DLD1 (cell line): Measurements from ENCODE around the gene SLC5A10.
"Not testable (repeated sequence)": the region's sequence is repeated elsewhere in the genome, so short reads cannot be mapped to it uniquely, and the experiment has no call there.

Source experiments
- in situ Hi-C: cut with HindIII; loops from 2 replicates; pipeline ENCODE4 v1.10.0; 2017; ENCODE audit warnings: low sequenced_read_pairs

The SLC5A10 gene

DNA sequence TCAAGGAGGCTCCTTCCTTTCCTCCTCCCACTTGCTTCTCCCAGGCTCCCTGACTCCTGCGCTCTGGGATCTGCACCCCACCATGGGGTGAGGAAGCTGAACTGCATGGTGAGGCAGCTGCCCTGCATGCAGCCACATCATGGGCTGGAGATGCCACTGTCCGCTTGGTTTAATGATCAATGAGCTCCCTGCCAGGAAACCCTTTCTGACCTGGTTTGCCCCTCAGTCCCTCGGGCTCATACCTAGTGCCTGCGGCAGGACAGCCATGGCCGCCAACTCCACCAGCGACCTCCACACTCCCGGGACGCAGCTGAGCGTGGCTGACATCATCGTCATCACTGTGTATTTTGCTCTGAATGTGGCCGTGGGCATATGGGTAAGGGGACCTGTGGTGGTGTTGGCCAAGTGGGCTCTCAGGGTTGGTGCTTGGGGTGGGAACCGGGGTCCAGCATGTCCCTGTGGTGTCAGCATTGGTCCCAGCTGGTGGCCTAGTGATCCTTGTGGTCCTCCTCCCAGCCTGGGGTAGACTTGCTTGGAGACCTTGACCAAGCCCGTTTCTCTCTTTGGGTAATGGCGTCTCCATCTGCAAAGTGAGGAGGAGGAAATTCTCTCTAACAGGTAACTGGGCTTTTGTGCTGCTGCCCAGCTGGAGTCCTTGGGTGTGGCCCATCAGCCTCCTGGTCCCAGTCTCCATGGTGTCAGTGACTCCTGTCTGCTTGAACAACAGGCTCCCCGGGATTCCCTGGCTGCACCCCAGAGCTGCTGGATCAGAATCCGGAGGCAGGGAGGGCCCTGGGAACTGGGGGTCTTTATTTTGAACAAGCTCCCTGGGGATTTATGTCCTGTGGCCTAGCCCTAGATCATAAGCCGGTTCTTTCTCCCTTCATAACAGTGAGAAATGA lies at the start of gene SLC5A10:
Gene SLC5A10 (plus strand): TSS at position 225 of the 902 bp plus-strand sequence. CDS start 41 bp downstream, at position 266.
- in situ Hi-C loops = no loop called here

DNA sequence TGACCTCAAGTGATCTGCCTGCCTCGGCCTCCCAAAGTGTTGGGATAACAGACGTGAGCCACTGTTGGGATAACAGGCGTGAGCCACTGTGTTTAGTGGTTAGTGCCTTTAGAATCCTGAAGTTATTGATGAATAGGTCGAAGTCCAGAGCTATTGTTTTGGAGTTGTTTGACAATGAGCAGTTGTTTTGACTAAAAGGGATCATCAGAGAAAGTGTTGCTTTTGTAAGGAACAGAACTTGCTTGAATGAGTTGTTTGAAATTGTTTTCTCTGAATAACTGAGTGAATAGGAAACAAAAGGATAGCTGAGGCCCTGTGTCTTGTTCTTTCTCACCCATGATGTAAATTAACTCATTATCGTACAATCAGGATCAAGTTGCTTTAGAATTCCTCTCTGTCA lies 47.5 kb upstream of the SLC5A10 start:
- in situ Hi-C loops = no loop called here

DNA sequence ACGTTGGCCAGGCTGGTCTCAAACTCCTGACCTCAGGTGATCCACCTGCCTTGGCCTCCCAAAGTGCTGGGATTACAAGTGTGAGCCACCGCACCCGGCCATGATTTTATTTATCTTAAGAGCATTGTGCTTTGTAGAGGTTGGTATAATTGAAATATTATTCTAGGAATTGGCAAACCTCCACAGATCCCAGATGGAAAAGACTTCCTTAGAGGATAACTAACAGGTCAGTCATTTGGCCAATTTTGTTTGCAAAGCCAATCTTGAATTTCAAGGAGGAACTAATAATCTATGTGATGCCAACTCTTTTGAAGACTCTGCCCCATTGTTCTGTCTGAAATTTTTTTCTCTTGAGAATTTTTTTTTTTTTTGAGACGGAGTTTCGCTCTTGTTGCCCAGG lies 46.7 kb upstream of the SLC5A10 start:
- in situ Hi-C loops = no loop called here

DNA sequence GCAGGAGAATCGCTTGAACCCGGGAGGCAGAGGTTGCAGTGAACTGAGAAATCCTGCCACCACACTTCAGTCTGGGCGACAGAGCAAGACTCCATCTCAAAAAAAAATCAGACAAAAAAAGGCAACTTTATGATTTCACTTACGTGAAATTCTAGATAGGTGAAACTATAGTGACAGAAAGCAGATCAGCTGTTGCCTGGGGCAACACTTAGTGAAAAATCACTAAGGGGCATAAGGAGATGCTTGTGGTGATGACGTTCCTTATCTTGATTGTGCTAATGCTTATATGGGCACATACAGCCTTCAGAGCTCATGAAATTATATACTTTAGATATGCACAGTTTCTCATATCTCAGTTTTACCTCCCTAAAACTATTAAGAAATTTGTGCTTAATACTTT lies 41.6 kb upstream of the SLC5A10 start:
- in situ Hi-C loops = no loop called here

DNA sequence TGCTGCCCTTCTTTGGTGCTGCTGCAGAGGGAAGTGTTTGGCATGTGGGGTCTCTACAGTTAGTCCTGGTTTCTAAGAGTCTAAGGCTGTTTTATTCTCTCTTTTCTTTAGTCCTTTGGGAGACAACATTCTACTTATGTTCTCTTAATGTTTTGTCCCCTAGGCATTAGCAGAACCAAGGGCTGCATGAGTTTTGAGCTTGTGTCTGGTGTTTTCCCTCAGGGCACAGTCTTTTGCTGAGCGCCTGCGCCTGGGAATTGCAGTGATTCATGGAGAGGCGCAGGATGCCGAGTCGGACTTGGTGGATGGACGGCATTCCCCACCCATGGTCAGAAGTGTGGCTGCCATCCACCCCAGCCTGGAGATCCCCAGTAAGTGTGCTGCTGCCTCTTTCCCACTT lies 41.1 kb upstream of the SLC5A10 start:
- in situ Hi-C loops = no loop called here

DNA sequence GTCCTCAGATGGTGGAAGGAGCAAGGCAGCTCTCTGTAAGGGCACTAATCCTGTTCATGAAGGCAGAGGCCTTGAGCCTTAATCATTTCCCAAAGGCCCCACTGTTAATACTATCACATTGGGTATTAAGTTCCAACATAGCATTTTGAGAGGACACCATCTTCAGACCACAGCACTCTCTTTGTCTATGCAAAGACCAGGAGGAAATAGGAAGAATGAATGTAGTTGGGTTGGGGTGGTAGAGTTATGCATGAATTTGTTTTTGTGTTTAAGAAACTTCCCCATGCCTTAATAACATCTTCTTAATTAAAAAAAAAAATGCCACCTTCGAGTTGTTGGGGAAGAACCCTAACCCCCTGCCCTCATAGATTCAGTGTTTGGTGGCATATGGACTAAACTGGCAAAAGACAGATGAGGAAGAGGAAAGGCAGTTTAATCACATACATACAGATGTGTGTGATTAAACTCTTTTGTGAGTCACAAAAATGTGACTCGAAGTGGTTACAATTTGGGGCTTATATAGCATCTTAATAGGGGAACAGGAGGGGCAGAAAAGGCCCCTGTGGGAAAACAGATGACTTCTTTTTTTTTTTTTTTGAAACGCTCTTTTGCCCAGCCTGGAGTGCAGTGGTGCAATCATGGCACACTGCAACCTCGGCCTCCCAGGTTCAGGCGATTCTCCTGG lies 35.0 kb upstream of the SLC5A10 start:
- in situ Hi-C loops = no loop called here

DNA sequence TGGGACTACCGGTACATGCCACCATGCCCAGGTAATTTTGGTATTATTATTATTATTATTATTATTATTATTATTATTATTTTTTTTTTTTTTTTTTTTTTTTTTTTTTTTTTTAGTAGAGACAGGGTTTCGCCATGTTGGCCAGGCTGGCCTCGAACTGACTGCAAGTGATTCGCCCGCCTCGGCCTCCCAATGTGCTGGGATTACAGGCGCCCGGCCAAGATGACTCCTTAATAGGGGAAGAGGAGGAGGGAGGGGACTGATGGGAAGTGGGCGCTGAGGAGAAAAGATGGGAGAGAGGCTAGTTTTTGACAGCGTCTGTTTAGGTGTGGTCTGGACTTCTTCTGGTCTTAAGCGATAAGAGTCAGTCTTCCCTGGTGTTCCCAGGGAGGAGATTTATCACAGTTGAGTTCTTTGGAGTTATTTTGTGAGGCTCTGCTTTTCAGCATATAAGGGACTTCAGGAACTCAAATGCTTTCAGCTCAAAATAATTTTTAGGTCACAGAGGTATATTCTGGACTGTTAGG lies 34.4 kb upstream of the SLC5A10 start:
- in situ Hi-C loops = no loop called here

DNA sequence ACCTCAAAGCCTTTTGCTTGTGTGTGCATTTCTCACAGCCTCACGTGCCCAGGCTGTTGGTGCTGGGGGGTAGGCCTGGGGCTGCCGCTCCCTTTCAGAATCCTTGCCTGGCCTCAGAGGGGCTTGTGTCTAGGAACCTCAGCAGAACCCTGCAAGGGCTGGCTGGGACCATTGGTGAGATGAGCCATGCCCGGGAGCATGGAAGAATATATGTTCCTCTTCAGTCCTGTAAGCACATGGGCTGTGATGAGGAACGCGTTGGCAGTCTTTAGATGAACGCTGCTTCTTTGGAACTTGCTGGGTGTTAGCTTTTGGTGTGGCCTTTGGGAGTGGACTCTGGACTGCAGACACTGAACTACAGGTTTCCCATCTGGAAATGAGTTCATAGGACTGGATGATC lies 32.0 kb upstream of the SLC5A10 start:
- in situ Hi-C loops = no loop called here

DNA sequence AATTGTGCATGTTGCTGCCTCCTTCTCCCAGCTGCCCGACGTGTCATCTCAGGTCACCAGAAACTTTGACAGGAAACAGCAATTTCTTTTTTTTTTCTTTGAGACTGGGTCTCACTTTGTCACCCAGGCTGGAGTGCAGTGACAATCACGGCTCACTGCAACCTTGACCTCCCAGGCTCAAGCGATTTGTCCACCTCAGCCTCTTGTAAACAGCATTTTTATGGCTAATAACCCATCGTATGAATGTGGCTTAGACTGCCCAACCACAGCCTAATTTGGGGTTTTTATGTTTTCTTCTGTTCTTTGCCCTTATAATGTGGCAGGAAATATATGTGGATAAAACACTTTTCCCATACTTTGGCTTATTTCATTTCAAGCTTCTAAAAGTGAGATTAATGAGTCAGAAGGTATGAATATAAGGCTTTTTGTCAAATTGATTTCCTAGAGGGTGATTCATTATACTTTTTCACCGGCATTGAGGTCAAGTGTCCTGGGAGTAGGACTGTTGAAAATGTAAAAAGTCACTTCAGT lies 31.0 kb upstream of the SLC5A10 start:
- in situ Hi-C loops = no loop called here

DNA sequence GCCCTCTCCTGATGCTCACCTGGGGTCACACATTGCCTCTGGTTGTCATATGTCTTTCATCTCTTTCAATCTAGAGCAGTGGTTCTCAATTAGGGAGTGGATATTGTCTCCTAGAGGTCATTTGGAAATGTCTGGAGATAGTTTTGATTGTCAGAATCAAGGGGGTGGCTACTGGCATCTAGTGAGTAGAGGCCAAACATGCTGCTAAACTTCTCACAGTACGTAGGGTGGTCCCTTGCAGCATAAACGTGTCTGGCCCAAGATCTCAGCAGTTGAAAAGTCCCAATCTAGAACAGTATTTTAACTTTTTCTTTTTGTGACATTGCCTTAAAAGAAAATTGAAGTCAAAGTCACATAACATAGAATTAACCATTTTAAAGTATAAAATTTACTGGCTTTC lies 30.5 kb upstream of the SLC5A10 start:
- in situ Hi-C loops = no loop called here

DNA sequence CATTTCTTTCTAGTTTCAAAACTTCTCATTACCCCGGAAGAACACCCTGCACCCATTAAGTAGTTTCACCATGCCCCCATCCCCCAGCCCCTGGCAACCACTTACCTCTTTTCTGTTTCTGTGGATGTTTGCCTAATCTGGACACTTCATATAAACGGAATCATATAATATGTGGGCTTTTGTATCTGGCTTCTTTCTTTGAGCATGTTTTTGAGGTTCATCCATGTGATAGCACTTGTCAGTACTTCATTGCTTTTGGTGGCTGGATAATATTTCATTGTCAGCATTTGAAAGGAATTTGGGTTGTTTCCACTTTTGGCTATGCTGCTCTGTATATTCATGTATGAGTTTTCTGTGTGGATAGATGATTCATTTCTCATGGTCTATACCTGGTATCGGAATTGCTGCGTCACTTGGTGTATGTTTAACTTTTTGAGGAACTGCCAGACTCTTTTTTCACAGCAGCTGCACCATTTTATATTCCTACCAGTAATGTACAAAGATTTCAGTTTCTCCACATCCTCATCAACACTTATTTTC lies 30.0 kb upstream of the SLC5A10 start:
- in situ Hi-C loops = no loop called here

DNA sequence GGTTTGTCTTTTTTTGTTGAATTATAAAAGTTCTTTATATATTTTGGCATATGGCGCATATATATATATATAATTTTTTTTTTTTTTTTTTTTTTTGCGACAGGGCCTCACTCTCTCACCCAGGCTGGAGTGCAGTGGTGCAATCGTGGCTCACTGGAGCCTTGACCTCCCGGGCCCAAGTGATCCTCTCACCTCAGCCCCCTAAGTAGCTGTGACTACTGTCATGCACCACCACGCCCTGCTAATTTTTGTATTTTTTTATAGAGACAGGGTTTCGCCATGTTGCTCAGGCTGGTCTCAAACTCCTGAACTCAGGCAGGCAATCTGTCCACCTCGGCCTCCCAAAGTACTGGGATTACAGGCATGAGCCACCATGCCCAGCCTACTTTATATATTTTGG lies 29.4 kb upstream of the SLC5A10 start:
- in situ Hi-C loops = not testable (repeated sequence)

DNA sequence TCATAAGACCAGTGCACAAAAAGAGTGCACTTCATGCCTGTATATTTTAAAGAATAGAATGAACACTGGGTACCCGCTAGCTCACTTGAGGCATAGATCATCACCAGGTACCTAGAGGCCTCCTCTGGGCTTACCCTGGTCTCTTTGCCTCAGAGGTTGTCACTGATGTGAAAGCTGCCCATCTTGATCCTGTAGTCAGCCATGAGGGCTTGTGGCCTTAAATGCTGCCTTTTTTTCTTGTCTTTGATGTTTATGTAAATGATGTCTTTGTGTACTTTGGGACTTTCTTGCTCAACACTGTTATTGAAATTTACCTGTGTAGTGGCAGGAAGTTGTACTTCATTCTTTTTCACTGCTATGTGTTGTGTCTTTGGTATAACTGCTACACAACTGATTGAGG lies 26.8 kb upstream of the SLC5A10 start:
- in situ Hi-C loops = no loop called here

DNA sequence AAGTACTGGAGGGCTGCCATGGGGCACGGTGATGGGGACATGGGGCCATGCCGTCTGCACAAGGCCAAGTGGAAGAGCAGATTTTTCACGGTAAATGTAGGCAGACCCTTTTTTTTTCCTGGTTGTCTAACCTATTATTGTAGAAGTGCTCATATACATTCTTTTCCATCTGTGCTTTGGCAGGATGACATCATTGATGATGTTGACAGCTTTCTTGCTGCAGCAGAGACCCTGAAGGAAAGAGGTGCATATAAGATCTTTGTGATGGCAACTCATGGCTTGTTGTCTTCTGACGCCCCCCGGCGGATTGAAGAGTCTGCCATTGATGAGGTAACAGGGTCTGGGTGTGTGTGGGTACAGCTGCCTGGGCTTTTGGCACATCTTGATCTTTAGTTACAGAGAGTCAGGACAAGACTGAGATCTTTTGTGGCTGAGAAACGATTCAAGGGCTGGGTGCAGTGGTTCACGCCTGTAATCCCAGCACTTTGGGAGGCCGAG lies 23.3 kb upstream of the SLC5A10 start:
- in situ Hi-C loops = no loop called here

DNA sequence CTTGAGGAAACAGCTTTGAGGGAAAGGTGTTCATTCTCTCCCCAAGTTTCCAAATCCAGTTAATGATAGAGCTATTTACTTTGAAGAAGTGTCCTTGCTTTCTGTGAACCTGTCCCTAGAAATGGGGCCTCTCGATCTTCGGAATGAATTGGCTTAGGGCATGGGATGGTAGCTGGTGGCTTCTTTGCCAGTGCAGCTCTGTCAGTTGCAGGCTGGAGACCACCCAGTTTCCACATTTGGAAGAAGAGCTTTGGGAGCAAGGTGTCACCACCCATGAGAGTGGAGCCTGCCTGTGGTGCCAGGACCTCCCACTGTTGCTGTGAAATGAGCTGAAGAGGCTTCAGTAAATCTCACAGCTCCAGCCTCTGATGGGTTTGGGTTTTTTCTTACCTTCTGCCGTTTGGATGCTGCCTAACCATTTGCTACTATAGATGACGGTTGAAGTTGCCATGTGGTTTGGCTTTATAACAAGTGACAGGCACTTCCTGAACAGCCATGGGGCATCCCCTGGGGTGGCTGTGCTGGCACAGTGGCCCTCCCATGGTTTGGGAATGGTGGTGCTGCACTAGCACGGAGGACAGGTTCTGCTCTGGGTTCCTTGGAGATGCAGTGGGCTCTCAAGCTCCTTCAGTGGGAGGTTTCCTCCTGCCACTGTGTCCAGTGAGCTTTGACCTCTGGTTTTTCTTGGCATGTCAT lies 19.5 kb upstream of the SLC5A10 start:
- in situ Hi-C loops = no loop called here

DNA sequence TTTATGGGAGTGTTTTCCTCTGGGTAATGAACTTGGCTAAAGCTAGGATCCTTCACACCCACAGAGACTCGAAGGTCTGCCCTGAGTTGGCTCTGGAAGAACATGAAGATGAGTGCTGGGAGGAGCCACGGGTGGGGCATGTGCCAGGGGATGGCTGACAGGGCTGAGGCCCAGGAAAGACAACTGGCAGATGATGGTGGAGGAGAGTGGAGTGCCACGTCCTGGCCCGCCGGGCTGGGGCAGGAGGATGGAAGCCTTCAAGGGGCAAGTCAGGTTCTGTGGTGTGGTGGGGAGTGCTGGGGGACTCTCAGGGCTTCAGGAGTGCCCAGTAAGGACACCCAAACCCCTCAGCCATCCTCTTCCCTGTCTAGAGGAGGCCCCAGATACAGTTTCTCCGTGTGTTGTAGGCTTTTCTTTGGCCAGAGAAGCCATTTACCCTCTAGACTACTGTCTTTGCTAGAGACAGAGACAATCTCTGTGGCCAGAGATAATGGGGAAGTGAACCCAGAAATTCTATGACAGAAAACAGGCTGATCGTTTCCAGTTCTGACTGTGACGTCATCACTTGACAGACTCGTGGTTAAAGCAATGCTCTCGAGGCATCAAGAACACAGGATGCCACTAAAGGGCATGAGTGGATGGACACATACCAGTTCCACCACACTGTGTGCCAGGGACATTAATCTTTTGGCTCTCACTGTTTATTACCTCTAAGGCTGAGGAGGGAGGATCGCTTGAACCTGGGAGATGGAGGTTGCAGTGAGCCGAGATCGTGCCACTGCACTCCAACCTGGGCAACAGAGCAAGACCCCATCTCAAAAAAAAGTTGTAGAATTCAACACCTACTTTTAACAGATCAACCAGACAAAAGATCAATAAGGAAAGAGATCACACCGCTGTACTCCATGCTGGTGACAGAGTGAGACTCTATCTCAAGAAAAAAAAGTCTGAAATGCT lies 18.6 kb upstream of the SLC5A10 start:
- in situ Hi-C loops = no loop called here

DNA sequence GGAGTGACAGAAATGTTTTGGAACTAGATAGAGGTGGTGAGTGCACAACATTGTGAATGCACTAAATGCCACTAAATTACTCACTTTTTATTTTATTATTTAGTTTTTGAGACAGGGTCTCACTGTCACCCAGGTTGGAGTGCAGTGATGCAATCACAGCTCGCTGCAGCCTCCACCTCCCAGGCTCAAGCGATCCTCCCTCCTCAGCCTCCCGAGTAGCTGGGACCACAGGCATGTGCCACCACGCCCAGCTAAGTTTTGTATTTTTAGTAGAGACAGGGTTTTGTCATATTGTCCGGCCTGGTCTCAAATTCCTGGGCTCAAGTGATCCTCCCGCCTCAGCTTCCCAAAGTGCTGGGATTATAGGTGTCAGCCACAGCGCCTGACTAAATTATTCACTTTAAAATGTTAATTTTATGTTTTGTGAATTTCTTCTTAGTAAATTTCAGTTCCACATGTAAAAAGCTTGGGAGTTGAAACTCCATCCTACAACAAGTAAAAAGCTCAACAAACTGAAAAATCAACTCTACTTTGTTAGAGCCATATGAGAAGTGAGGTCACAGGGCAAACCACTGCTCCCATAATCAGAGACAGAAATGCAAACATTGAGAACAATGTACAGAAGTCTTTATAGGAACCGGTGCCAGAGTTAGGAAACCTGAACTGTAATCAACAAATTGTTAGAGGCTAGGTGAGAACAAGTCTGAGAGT lies 13.8 kb upstream of the SLC5A10 start:
- in situ Hi-C loops = no loop called here

DNA sequence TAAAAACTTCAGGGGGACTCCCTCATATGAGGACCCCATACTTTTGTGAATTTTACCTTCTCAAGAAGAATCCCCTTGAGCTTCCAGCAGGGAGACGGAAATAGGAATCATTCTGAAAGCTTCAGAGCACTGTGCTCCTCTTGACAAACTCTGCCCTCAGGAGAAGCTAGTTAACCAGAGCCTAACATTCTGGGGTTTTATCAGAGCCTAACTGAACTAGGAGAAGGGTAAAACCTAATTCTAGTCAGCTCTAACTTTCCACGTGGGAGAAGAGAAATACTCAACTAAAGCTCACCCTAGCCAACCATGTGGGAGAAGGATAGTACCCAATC lies 13.3 kb upstream of the SLC5A10 start:
- in situ Hi-C loops = no loop called here

DNA sequence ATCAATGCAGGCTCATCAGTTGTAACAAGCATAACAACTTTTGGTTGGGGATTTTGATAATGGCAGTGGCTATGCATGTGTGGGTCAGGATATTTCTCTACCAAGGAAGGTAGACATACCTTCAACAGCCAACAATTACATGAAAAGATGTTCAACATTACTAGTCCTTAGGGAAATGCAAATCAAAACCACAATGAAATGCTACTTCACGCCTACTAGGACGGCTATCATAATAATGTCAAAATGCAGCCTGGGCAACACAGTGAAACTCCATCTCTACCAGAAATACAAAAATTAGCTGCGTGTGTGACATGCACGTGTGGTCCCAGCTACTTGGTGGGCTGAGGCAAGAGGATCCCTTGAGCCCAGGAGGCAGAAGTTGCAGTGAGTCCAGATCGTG lies 7.3 kb upstream of the SLC5A10 start:
- in situ Hi-C loops = no loop called here
